ENCODE measurements around the gene PSORS1C2. TPM values are rescaled to one million over a fixed set of nuclear protein-coding genes. Genes with fewer than 3 reads are reported as not detected.
"Not testable (repeated sequence)": the region's sequence is repeated elsewhere in the genome, so short reads cannot be mapped to it uniquely, and the experiment has no call there.

PSORS1C2 gene
- total RNA-seq, 2 donors from 2014 or later, result not detected

- Mint-ChIP-seq H3K27me3 (no peaks in the 10 kb centered on the region), H3K36me3 (ENCODE audit: low read depth) (no peaks in the 10 kb centered on the region)
These were observed 34.1 kb upstream of the PSORS1C2 start for GRCh38 chr6:31172973-31173384.

GRCh38 chr6:31171931-31172905 is 33.4 kb upstream of the PSORS1C2 start:
- no peak for ATAC-seq
- peaks cover 3% of the 10 kb centered on the region for H3K4me1 Mint-ChIP-seq
- no peaks in the 10 kb centered on the region for H3K27me3 Mint-ChIP-seq
- no peak overlapping the region for H3K27ac Mint-ChIP-seq
- H3K4me3 Mint-ChIP-seq, result no peak overlapping the region
- DNase-seq, result no peak
- no peaks in the 10 kb centered on the region for H3K36me3 Mint-ChIP-seq (ENCODE audit: low read depth)
- H3K9me3 ChIP-seq (ENCODE audit: control insufficient read depth, low read length, poor library complexity, severe bottlenecking), result no peaks in the 10 kb centered on the region

More at GRCh38 chr6:31172973-31173384, 34.1 kb upstream of the PSORS1C2 start:
- Mint-ChIP-seq H3K4me1 (peaks cover 3% of the 10 kb centered on the region), H3K4me3 (no peak overlapping the region), H3K27ac (no peak overlapping the region)
- no peaks in the 10 kb centered on the region for H3K9me3 ChIP-seq (ENCODE audit: control insufficient read depth, low read length, poor library complexity, severe bottlenecking)
- ATAC-seq, result no peak
- DNase-seq, result no peak

GRCh38 chr6:31170987-31171671 is 32.3 kb upstream of the PSORS1C2 start:
- Mint-ChIP-seq H3K4me3 (no peak overlapping the region), H3K27me3 (no peaks in the 10 kb centered on the region), H3K27ac (no peak overlapping the region), H3K4me1 (peaks cover 3% of the 10 kb centered on the region), H3K36me3 (ENCODE audit: low read depth) (no peaks in the 10 kb centered on the region)
- DNase-seq (no peak), ATAC-seq (no peak)
- H3K9me3 ChIP-seq (ENCODE audit: control insufficient read depth, low read length, poor library complexity, severe bottlenecking), result no peaks in the 10 kb centered on the region

- no peak for DNase-seq
- H3K27me3 Mint-ChIP-seq, result no peaks in the 10 kb centered on the region
- no peaks in the 10 kb centered on the region for H3K9me3 ChIP-seq (ENCODE audit: control insufficient read depth, low read length, poor library complexity, severe bottlenecking)
- ATAC-seq, result no peak
- no peak within 1 kb of the TSS for H3K27ac Mint-ChIP-seq
- H3K4me3 Mint-ChIP-seq, result no peak within 1 kb of the TSS
- H3K36me3 Mint-ChIP-seq (ENCODE audit: low read depth), result no peaks in the 10 kb centered on the region
- peaks cover 2% of the 10 kb centered on the region for H3K4me1 Mint-ChIP-seq
These were observed 31.7 kb upstream of the PSORS1C2 start, which contains the start of gene POU5F1 for GRCh38 chr6:31170600-31170881. Gene POU5F1, minus strand, starts transcription at chr6:31170682. Its CDS starts 62 bp downstream, at chr6:31170620.

- not testable (repeated sequence) for ATAC-seq; H3K36me3 Mint-ChIP-seq (ENCODE audit: low read depth); DNase-seq; H3K4me1 Mint-ChIP-seq; H3K4me3 Mint-ChIP-seq; H3K27ac Mint-ChIP-seq; H3K27me3 Mint-ChIP-seq; H3K9me3 ChIP-seq (ENCODE audit: control insufficient read depth, low read length, poor library complexity, severe bottlenecking)
These were observed 31.2 kb upstream of the PSORS1C2 start for GRCh38 chr6:31169858-31170599.

- Mint-ChIP-seq H3K27me3 (no peaks in the 10 kb centered on the region), H3K4me1 (peaks cover 6% of the 10 kb centered on the region), H3K27ac (no peak overlapping the region), H3K4me3 (no peak overlapping the region), H3K36me3 (ENCODE audit: low read depth) (no peaks in the 10 kb centered on the region)
- H3K9me3 ChIP-seq (ENCODE audit: control insufficient read depth, low read length, poor library complexity, severe bottlenecking), result no peaks in the 10 kb centered on the region
- ATAC-seq, result no peak
- DNase-seq, result no peak
These were observed 30.4 kb upstream of the PSORS1C2 start for GRCh38 chr6:31169123-31169857.

- H3K9me3 ChIP-seq (ENCODE audit: control insufficient read depth, low read length, poor library complexity, severe bottlenecking), result no peaks in the 10 kb centered on the region
- ATAC-seq (no peak), DNase-seq (no peak)
- peaks cover 6% of the 10 kb centered on the region for H3K4me1 Mint-ChIP-seq
- no peak overlapping the region for H3K4me3 Mint-ChIP-seq
- H3K27me3 Mint-ChIP-seq, result no peaks in the 10 kb centered on the region
- no peaks in the 10 kb centered on the region for H3K36me3 Mint-ChIP-seq (ENCODE audit: low read depth)
- no peak overlapping the region for H3K27ac Mint-ChIP-seq
These were observed 29.7 kb upstream of the PSORS1C2 start for GRCh38 chr6:31168606-31169005.

- no peaks in the 10 kb centered on the region for H3K9me3 ChIP-seq (ENCODE audit: control insufficient read depth, low read length, poor library complexity, severe bottlenecking)
- DNase-seq (no peak), ATAC-seq (no peak)
- Mint-ChIP-seq H3K36me3 (ENCODE audit: low read depth) (no peaks in the 10 kb centered on the region), H3K4me3 (no peak overlapping the region), H3K27ac (no peak overlapping the region), H3K4me1 (peaks cover 8% of the 10 kb centered on the region), H3K27me3 (no peaks in the 10 kb centered on the region)
These were observed 27.1 kb upstream of the PSORS1C2 start for GRCh38 chr6:31165986-31166385.

GRCh38 chr6:31165064-31165832 is 26.4 kb upstream of the PSORS1C2 start:
- H3K4me1 Mint-ChIP-seq; ATAC-seq; H3K4me3 Mint-ChIP-seq; H3K27me3 Mint-ChIP-seq; DNase-seq; H3K36me3 Mint-ChIP-seq (ENCODE audit: low read depth); H3K27ac Mint-ChIP-seq; H3K9me3 ChIP-seq (ENCODE audit: control insufficient read depth, low read length, poor library complexity, severe bottlenecking): not testable (repeated sequence)

GRCh38 chr6:31164475-31165063 is 25.7 kb upstream of the PSORS1C2 start:
- H3K27ac Mint-ChIP-seq; H3K36me3 Mint-ChIP-seq (ENCODE audit: low read depth); ATAC-seq; H3K9me3 ChIP-seq (ENCODE audit: control insufficient read depth, low read length, poor library complexity, severe bottlenecking); DNase-seq; H3K4me3 Mint-ChIP-seq; H3K27me3 Mint-ChIP-seq: not testable (repeated sequence)
- peaks cover 12% of the 10 kb centered on the region for H3K4me1 Mint-ChIP-seq

- ATAC-seq (no peak), DNase-seq (no peak)
- Mint-ChIP-seq H3K4me3 (no peak overlapping the region), H3K4me1 (peaks cover 18% of the 10 kb centered on the region), H3K27ac (no peak overlapping the region), H3K36me3 (ENCODE audit: low read depth) (no peaks in the 10 kb centered on the region), H3K27me3 (no peaks in the 10 kb centered on the region)
- H3K9me3 ChIP-seq (ENCODE audit: control insufficient read depth, low read length, poor library complexity, severe bottlenecking), result no peaks in the 10 kb centered on the region
These were observed 25.1 kb upstream of the PSORS1C2 start for GRCh38 chr6:31163922-31164321.

Data from T-helper 17 cell (primary cell).